Neural crest cell (in vitro differentiated cells): Measurements from ENCODE around the gene ESR2. TPM values are rescaled to one million over a fixed set of nuclear protein-coding genes. Genes with fewer than 3 reads are reported as not detected.

Experiments used
- DNase-seq: peaks from one replicate; pipeline ENCODE4 v3.0.0; 2021; ENCODE audit warnings: low read depth, mixed read lengths, low spot score
- H3K27ac Mint-ChIP-seq: one replicate; pipeline ENCODE4 v1.8.0; 2021; ENCODE audit warnings: mild to moderate bottlenecking, mixed read lengths; ENCODE audit not compliant: unreplicated experiment
- H3K27me3 Mint-ChIP-seq: 2 replicates; pipeline ENCODE4 v1.8.0; 2021; ENCODE audit warnings: low read depth, mild to moderate bottlenecking, mixed read lengths
- H3K36me3 Mint-ChIP-seq: 2 replicates; pipeline ENCODE4 v1.8.0; 2021; ENCODE audit warnings: low read depth, mild to moderate bottlenecking, mixed read lengths
- H3K4me1 Mint-ChIP-seq: 2 replicates; pipeline ENCODE4 v1.8.0; 2021; ENCODE audit warnings: mixed read lengths
- H3K4me3 Mint-ChIP-seq: one replicate; pipeline ENCODE4 v1.8.0; 2021; ENCODE audit warnings: mild to moderate bottlenecking, mixed read lengths
- H3K9me3 Mint-ChIP-seq: 2 replicates; pipeline ENCODE4 v1.8.0; 2021; ENCODE audit warnings: mixed read lengths
- CTCF ChIP-seq: fragments of 200-600 bp; sonication (generic); conservative IDR thresholded peaks from 2 replicates; pipeline ENCODE4 v1.5.0; 2021; ENCODE audit warnings: antibody characterized with exemption, mild to moderate bottlenecking
- total RNA-seq: library from RNA; stranded (reverse); gene quantifications from 2 replicates; pipeline ENCODE4 v1.2.1, GENCODE V29; 2021

Gene ESR2
- total RNA-seq, 1 donor from 2014 or later, result 0.33 TPM

- Mint-ChIP-seq H3K4me3 (no peak overlapping the region), H3K9me3 (no peaks in the 10 kb centered on the region), H3K27me3 (no peaks in the 10 kb centered on the region), H3K36me3 (no peaks in the 10 kb centered on the region), H3K27ac (no peak overlapping the region), H3K4me1 (peaks cover 24% of the 10 kb centered on the region)
- no peak for DNase-seq
- no peak for TF ChIP-seq CTCF
Observed at GRCh38 chr14:64202716-64203115, 91.5 kb downstream of the ESR2 start.

DNA sequence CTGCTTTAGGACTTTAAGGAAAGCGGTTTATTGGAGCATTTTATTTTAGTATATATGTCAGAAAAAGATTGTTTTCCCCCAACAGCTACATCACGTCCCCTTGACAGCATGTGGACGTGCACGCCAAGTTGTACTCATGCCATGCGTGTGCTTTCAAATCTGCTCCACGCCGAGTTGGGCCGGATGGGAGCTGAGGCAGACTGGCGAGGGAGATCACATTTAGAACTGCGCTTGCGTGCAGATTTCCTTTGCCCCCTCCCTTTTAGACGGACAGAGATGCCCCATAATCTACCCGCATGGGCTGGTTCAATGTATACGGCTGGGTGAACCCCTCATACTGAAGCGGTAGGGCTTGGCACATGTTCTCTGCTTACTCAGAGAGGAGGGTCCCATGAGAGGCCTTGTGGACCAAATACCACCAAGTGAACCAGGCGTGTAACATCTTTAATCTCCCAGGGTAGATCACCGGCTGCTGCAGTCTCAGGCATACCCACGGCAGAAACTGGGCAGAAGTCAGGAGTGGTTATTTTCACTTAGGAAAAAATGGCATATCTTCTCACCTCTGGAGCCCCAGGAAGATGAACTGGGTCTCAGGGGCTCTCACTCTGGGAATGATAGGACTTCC, 92.1 kb downstream of the ESR2 start:
- no peaks in the 10 kb centered on the region for H3K36me3 Mint-ChIP-seq
- TF ChIP-seq CTCF, result no peak
- H3K9me3 Mint-ChIP-seq, result no peaks in the 10 kb centered on the region
- peak overlapping the region; percentile 36 for H3K27ac Mint-ChIP-seq
- no peaks in the 10 kb centered on the region for H3K27me3 Mint-ChIP-seq
- no peak for DNase-seq
- peaks cover 29% of the 10 kb centered on the region for H3K4me1 Mint-ChIP-seq
- H3K4me3 Mint-ChIP-seq, result no peak overlapping the region

DNA sequence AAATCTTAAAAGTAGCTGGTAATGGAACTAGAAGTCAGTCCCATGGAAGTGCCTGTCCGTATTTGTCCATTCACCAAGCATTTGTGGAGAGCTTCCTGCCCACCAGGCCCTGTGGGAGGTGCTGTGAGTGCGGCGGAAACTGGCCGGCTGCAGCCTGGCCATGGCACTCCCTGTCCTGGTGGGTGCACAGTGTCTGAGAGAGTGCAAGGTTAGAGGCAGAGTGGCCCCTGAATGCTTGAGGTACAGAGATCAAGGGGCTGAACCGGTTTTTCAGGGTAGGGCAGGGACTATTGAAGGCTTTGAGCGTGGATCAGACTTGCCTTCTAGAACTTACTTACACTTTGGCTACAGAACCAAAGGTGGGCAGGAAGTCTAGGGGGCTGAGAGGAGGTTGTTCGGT, 92.9 kb downstream of the ESR2 start:
- no peak overlapping the region for H3K4me3 Mint-ChIP-seq
- H3K36me3 Mint-ChIP-seq, result no peaks in the 10 kb centered on the region
- H3K27me3 Mint-ChIP-seq, result no peaks in the 10 kb centered on the region
- peaks cover 36% of the 10 kb centered on the region for H3K4me1 Mint-ChIP-seq
- TF ChIP-seq CTCF, result no peak
- no peak for DNase-seq
- no peaks in the 10 kb centered on the region for H3K9me3 Mint-ChIP-seq
- no peak overlapping the region for H3K27ac Mint-ChIP-seq

- Mint-ChIP-seq H3K4me1 (peaks cover 34% of the 10 kb centered on the region), H3K27ac (peak overlapping the region; percentile 63), H3K4me3 (no peak overlapping the region), H3K27me3 (no peaks in the 10 kb centered on the region), H3K36me3 (no peaks in the 10 kb centered on the region), H3K9me3 (no peaks in the 10 kb centered on the region)
- no peak for DNase-seq
- no peak for TF ChIP-seq CTCF
Observed at GRCh38 chr14:64200170-64200569, 94.0 kb downstream of the ESR2 start.

DNA sequence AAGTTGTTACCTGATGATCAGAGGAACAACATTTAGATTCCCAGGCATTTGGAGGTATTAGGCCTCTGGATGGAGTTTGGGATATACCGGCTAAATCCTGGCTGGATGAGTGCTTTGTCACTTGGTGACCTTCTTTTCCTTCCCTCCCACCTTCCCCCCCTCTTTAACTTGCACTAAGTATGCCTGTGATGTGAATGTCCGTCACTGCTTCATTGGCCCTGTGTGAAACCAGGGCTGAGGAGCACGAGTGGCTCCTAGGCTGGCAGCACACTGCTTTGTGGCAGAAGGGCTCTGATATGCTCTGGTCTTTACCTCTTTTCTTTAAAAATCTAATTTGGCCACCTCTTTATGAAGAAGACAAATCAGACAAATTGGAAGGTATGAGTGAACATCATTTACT, 95.7 kb downstream of the ESR2 start:
- no peaks in the 10 kb centered on the region for H3K36me3 Mint-ChIP-seq
- H3K27ac Mint-ChIP-seq, result peak overlapping the region; percentile 13
- no peaks in the 10 kb centered on the region for H3K27me3 Mint-ChIP-seq
- no peak for TF ChIP-seq CTCF
- DNase-seq, result no peak
- peaks cover 34% of the 10 kb centered on the region for H3K4me1 Mint-ChIP-seq
- H3K9me3 Mint-ChIP-seq, result no peaks in the 10 kb centered on the region
- H3K4me3 Mint-ChIP-seq, result peak overlapping the region; percentile 47
